CD4-positive, alpha-beta T cell treated with Interleukin-4 for 4 hours (primary cell): ENCODE measurements around the gene SCUBE1.

Source experiments
- DNase-seq: peaks from one replicate; pipeline ENCODE4 v3.0.0-alpha.2; 2020

SCUBE1 gene

DNA sequence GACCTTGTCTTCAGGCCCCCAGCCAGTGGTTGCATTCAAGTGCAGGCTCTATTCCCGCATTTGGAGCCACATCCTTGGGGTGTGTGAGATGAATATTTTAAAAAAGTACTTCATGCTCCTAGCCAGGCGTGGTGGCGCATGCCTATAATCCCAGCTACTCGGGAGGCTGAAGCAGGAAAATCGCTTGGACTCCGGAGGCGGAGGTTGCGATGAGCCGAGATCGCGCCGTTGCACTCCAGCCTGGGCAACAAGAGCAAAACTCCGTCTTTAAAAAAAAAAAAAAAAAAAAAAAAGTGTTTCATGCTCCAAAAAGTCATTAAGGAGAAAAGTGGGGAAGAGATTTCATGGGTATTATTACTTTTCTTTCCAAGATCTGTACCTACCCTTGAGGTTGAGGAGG is 18.0 kb downstream of the SCUBE1 start:
- no peak for DNase-seq

DNA sequence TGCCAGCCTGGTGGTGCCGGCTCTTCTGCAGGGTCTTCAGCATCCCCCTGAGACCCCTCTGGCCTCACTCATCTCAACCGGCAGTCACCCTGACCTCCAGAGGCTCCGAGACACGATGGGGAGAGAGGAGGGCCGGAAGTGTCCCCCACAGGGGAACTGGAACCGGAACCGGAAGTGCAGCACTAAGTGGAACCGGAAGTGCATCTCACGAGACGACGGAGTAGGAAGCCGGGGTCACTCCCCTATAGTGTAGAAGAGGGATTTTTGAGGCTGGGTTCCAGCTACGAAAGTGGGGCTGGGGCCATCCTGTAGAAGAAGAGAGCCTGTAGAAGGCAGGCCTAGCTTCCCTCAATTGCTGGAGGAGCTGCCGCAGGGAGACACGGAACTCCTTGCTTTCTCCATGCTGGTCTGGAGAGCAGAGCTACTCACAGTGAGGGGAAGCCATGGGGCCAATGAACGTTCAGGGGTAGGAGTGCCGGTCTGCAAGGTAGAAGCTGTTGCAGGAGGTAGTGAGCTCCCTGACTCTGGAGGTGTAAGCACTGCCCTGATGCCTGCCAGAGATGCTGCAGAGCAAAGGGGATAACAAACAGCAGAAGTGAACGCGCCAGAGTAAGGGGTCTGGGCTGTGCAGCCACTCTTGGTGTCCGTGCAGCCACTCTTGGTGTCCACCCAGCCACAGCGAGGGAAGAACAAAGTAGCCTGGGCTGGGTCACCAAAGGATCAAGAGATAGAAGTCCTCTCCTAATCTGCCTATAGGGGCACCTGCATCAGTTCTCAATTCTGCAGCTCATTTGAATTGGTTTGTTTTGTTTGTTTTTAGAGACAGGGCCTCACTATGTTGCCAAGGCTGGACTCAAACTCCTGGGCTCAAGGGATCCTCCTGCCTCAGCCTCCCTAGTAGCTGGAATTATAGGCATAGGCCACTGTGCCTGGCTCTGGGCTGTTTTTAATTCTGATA is 21.9 kb downstream of the SCUBE1 start:
- no peak for DNase-seq

DNA sequence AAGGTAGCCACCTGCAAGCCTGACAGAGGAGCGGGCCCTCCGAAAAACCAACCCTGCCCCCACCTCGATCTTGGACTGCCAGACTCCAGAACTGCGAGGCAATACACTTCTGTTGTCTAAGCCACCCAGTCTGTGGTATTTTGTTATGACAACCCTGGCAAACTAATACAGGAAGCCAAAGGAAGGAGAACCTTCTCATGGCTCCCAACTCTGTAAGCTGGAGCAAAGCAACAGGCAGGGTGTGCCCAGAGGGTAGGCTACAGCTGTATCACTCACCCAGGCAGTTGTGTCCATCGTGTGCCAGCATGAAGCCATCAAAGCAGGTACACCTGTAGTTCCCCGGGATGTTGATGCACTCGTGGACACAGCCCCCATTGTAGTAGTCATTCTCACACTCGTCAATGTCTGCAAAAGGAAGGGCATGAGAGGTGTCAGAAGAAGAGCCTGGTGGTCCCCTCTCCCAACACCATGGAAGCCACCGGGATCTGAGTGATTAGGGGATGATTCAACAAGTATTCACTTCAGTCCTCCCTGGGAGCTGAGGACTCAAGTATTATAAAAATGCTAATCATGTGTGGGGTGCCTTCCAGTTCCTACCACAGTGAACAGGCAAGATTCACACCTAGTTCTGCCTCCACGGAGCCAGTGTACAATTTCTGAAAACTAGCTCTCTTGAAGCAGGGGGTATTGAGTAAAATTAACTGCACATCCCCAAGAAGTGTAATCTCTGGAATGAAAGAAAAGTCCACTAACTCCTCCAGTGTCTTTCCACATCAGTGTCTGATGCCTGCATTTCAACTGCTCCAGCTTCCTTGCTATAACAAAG is 23.3 kb downstream of the SCUBE1 start:
- no peak for DNase-seq

DNA sequence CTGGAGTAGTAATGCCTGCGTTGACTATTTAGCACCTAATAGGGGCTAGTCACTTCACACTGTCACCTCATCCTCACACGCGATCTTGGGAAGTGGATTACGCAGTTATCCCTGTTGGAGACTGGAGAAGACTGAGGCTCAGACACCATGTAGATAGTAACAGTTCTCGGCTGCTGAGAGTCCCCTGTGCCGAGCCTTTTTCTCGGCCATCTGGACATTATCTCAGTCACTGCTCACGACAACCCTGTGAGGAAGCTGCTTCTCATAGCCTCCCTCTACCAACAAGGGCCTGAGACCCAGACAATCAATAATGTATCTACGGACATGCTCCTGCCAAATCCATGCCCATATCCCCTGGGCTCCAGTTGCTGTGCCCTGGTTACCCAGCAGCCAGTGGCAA is 25.9 kb downstream of the SCUBE1 start:
- DNase-seq, result no peak

DNA sequence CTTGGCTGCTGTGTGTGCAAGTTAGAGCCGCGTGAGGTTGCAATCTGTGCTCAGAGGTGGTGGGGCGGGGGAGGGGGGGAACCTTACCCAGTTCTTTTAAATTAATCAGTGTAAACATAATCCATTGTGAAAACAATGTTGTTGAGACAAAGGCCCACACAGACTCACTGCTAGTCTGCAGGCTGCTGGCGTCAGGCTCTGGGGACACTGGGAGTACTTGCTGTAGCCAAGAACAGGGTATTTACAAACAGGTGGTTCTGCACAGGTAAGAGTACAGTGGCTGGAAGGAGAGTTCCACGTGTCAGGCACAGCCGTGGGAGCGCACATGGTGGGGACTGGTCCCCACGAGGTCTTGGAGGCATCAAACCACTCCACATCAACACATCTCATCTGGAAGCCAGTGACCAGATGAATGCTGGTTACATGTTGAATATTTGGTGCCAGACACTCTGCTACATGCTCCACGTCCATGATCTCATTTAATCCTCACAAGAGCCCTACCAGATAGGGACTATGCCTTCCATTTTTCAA is 27.4 kb downstream of the SCUBE1 start:
- DNase-seq, result no peak

DNA sequence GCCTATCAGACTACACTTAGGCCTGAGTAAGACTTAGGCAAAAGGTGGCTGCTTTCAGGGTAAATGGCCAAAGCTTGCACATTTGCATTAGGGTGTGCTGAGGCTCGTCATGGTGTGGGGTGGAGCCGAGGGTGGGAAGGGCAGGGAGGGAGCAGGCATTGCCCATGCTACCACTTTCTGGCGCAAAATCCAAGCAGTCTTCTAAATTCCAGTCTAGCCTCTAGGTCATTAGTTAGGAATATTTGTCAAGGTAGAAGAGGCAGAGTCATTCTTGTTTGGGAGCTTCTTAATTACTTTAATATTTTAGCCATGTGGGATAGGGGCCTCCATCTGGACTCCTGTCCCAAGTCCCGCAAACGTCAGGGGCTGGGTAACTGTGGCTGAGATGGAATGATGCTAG is 28.6 kb downstream of the SCUBE1 start:
- DNase-seq, result no peak

DNA sequence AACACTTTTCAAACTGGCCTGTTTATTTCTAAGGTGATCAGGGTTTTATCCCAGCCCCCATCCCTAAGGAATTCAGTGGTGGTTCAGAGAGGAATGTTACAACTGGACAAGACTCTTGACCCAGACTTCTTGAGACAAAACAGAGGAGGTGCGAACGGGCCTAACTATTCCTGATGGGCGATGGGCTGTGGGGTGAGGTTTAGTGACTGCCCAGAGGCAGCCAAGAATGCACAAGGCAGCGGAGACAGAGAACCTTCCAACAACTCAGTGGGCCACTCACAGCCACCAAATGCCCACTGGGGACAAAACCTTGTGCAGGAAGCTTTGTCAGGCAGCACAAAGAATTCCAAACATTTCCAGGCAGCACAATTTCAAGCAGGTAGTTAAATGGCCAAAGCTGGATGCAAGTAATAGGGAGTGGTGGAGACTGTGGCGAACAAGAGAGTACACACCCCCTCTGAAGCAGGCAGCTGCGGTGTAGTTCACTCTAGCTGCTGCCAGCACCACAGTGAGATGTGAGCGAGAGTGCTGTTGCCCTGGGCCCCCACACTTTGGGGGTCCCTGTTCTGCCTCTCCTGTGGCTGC is 29.2 kb downstream of the SCUBE1 start:
- DNase-seq, result no peak

DNA sequence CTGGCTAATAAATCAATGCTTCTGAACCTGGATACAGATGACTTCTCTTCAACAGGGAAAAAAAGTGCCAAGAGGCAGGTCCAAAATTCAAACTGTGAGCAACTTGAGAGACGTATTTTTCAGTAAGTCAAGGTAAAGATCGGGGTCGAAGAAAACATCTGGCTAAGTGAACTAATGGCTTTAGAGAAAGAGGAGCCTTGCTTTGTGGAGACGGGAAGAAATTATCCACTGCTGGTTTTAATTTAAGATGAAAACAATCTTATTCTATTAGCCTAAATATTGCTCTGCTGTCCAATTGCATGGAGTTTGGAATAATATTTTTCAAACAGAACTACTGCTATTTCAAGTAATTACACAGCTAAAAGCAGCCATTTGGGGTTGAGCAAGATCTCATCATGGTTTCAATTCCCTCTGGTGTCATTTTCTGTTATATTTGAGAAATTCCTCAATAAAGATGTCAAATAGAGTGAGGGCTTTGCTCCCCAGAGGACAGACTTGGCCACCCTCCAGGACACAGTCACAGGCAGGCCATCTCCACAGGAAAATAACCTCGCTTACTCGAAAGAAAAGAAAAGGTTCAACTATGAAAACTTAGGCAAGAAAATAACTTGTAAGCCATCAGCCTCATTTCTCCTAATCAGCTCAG is 29.8 kb downstream of the SCUBE1 start:
- DNase-seq, result no peak

DNA sequence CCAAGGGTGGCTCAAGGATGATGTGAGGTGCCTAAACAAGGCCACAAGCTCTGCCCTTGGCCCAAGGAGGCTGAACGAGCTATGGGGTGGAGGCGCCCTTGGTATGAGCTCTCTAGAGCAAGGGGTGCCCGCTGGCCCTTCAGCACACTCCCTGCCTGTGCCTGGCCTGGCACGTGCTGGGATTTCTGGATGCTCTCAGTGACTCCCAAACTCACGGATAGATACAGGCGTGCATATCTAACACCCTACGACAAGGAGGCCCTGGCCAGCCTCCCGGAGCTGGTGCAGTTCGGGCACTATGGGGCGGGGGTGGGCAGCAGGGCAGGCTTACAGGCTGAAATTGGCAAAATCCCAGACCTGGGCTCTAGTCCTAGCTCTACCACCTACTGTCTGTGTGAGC is 30.6 kb downstream of the SCUBE1 start:
- DNase-seq, result no peak

DNA sequence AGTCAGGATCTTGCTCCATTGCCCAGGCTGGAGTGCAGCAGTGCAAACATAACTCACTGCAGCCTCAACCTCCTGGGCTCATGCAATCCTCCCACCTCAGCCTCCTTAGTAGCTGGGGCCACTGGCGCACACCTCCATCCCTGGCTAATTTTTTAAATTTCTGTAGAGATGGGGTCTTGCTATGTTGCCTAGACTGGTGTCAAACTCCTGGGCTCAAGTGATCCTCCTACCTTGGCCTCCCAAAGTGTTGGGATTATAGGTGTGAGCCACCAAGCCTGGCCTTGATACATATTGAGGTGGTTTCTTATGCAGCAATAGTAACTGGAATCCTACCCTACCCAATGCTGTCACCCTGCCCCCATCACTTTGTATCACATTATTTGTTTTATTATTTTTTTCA is 32.4 kb downstream of the SCUBE1 start:
- DNase-seq, result no peak

DNA sequence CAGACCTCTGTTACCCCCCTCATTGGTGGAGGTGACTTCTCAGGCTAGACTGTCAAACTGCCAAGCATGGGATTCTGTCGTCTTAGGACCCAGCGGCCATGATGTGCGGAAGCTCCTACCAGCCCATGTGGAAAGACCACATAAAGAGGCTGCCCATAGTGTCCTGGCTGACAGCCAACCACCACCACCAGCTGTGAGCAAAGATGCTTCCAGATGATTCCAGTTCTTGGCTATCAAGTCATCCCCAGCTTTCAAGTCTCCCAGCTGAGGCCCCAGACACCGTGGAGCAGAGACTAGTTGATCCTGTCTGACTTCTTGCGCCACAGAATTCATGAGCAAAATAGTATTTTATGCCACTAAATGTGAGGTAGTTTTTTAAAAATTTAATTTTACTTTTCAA is 32.9 kb downstream of the SCUBE1 start:
- DNase-seq, result no peak

DNA sequence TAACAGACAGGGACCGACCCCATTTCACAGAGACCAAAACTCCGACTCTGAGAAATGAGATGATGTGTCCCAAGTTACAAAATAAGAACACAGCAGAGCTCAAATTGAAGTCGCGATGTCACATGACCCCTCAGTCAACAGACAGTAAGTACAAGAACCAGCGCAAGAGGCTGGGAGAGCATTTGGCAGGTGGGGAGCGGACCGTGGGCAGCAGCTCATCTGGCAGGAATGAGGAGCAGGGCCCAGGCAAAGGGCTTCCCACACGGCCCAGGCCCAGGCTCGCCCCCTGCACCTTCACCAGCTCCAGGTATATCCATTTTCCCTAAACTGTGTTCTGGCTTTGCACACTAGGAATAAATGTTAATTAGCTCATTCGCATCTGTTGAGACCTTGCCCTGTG is 34.3 kb downstream of the SCUBE1 start:
- DNase-seq, result no peak

DNA sequence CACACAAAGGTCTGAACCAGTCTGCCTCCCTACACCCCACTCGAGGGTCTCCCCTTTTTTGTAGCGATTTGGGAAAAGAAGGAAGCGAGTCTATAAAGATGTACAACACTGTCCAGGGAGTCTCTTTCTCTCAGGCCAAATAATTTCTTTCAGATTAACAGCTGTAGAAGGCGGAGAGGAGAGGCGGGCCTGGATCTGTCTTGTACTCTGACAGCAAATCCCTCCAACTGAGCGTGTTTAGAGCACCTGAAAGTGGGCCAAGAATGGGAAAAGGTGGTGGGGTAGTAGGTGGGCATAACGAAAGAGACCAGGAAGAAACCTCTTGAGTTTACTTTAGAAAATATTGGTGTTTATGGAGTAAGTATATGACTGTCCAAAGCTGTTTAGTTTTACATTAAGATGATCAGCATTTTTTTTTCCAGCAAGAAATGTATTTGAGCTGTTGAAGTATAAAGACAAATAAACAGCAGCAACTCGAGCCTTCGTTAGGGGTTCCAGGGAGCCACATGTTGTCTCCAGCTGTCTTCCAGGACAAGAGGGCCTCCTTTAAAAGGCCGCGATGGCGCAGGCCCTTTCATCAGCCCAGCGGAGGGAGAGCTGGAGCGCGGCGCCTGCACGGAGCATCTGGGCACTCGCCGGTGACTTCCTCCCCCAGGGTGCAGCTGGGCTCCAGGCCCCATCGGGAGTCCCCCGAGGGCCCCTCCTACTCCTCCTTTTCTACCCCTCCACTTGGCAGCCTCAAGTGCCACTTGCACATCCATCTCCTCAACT is 34.9 kb downstream of the SCUBE1 start:
- DNase-seq, result no peak

DNA sequence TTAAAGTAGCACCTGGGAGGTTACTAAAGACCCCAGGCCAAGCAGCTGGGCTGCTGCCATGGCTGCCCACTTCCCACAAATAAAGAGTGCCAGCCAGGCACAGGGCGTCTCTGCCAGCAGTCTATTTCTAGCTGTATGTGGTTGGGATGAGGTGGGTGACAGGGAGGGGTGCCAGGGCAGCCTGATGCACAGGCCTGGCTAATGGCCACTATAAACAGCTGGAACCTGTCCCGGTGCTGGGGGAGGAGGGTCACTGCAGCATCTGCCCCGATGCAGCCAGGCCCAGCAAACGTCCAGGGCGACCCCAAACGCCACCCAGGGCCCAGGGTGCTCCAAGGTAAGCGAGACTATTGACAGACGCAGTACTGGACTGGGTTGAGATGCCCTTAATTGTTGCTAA is 37.4 kb downstream of the SCUBE1 start:
- no peak for DNase-seq

DNA sequence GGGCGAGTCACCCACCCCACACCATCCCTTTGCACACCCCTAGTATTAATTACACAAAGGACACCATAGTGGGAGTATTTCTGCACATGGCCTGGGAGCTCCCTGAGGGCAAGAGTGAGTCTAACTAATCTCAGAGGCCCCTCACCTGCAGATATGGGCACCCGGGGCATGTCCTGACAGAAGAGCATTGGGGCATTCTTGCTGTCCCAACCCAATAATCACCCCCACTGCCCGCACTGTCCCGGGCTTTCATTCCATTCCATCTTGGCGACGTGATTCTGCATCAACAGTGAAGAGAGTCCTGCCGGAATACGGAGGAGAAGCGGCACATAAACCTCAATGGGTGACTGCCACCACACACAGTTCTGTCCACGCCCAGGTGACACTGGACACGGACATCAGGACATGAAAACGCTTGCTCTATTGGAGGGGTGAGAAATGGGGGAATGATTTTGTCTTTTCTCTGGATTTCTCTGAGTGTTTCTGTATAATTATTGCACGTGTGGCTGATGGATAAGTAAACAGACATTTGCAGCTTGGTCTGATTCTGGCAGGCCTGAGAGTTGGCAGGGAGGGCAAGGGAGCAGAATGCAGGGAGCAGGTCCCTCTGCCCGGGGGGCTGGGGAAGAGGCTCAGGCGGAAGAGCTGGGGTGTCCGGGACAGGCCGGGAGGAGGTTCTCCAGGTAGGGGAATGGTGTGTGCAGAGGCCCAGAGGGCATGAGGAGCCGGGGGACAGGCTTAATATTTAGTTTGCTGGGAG is 38.2 kb downstream of the SCUBE1 start:
- no peak for DNase-seq

DNA sequence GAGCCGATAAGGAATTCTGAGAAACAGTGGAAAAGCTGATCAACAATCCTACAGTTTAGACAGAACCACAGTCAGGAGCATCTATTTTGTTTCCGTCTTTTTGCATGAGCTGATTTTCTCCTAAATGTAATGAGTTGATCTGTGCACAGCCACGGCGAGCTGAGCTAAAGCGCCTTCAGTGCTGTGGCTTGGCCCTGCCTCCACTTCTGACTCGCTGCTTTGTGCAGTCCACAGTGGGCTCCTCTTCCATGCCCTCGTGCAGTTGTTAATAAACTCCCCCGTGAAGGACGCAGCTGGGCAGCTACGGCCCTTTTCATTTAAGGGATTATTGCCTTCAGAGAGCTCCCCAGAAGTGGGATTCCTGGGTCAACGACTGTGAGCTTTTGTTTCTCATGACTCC is 39.4 kb downstream of the SCUBE1 start:
- DNase-seq, result no peak

DNA sequence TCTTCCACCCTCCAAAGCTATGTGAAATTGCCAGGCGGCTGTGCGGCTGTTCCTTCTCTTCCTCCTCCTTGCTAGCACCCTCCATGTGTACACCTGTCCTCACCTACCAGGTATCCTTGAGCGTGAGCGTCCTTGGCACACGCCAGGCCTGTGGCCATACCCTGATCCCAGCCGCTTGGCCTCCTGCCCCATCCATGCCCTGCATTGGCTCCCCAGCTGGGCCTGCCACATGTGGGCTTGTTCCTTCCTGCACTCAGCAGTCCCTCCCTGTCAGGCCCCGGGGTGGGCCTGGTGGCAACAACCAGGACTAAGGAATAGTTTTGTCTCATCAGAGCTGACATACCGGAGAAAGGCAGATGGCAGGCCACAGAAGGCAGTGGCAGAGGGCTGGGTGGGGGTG is 40.0 kb downstream of the SCUBE1 start:
- DNase-seq, result no peak

DNA sequence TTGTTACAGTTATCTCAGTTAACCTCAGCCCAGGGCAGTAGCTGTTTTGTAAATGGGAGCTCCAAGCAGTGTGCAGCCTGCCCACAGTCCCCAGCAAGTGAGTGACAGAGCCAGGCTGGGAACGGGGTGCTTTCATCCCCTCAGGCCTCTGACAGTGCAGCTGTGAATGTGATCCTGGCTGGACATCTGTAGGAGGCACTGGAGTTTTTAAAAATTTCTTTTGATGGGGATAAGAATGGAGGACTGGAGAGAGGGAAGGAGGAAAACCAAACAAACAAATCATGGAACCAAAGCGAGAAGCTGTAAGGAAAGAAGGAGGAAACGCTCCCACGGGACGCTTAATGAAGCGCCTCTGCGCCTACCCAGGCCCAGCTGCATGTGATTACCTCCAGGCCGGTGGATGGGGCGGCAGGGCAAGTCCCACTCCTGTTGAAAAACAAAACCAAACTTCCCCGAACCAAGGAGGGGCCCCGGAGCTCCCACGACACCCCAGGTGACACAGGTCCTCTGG is 40.6 kb downstream of the SCUBE1 start:
- no peak for DNase-seq

DNA sequence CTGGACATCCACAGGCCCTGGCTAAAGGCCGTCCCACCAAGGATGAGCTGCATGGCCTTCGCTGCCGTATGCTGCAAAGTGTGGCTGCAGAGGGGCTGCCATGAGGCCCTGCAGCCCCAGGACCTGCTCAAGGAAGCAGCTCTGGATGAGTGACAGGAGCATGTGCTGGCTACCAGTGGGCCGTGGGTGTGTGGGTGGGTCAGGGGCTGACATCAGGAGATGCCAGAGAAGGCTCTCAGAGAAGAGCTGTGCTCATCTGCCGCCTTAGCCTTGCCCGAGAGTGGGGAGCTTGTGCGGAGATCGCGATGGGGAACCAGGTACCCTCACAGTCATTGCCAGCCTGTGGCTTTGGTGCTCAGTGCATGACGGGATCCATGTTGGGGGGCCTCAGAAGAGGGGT is 41.3 kb downstream of the SCUBE1 start:
- DNase-seq, result no peak

DNA sequence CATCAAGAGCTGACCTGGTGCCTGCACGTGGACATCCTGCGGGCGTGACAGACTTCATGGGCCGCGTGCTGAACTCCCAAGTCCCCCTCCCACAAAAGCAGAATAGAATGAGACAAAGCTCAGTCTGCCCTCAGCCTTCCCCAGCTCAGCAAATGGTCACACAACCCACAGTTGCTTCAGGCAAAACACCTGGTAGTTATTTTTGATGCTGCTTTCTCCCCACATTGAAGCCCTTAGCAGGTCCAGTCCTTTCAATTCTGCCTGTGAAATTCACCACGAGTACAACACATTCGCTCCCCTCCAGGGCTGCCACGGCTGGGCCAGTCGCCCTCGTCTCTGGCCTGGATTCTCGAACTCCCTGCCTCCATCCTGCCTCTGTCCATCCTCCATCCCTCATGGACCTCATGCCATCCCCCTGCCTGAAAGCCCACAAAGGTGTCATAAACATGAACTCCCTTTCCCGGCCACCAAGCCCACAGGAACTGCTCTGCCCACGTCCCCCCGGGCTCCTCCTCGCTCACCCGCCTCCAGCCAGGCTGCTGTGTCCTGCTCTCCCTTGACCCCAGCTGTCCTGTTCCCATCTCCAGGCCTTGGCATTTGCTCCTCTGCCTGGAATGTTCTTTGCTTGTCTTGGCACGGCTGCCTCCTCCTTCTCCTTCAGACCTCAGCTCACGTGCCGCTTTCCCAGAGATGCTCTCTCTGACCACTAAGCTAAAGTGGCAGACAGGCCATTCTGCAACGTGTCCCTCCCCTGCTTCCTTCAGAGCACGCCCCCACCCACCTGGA is 42.1 kb downstream of the SCUBE1 start:
- DNase-seq, result no peak
